ENCODE data around the gene SNX6.
"Not testable (repeated sequence)": the region's sequence is repeated elsewhere in the genome, so short reads cannot be mapped to it uniquely, and the experiment has no call there.

Gene SNX6

DNA sequence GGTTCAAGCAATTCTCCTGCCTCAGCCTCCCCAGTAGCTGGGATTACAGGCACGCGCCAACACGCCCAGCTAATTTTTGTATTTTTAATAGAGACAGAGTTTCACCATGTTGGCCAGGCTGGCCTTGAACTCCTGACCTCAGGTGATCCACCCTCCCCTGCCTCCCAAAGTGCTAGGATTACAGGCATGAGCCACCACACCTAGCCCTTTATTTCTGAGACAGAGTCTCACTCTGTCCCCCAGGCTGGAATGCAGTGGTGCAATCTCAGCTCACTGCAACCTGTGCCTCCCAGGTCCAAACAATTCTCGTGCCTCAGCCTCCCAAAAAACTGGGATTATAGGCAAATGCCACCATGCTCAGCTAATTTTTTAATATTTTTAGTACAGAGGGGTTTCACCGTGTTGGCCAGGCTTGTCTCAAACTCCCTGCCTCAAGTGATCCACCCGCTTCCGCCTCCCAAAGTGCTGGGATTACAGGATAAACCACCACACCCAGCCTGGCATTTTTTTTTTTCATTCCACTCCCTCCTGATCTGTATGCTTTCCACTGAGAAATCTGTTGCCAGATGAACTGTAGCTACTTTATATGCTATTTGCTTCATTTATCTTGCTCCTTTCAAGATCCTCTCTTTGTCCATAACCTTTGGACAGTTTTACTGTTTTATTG lies 109.5 kb downstream of the SNX6 start:
- DNase-seq = not testable (repeated sequence)
